CD4-positive, alpha-beta T cell (primary cell): ENCODE data around the gene LGI2. TPM values are rescaled to one million over a fixed set of nuclear protein-coding genes. Genes with fewer than 3 reads are reported as not detected.

Experiments used
- ATAC-seq: fragments of 200-7000 bp; cut with Tn5 transposase; one replicate; pipeline ENCODE4 v1.10.0; 2022; ENCODE audit warnings: mild to moderate bottlenecking; ENCODE audit not compliant: poor library complexity
- CTCF ChIA-PET: fragments of 350-600 bp; sonication (Branson Sonifier 250); formaldehyde crosslinking; loops from one replicate; lab custom pipeline; 2021; ENCODE audit warnings: antibody characterized with exemption, inconsistent platforms; lab: Charles Lee
- POLR2A ChIA-PET: fragments of 350-600 bp; sonication (Branson Sonifier 250); formaldehyde crosslinking; loops from one replicate; lab custom pipeline; 2021; ENCODE audit warnings: antibody characterized with exemption, inconsistent platforms; lab: Charles Lee
- DNase-seq, 14 experiments: peaks; one replicate each; pipeline ENCODE4 v3.0.0-alpha.2; 2013 to 2020; ENCODE audit warnings: mixed read lengths in 2 of 14
- H3K27ac ChIP-seq, 2 donors: one replicate each; pipeline versions ENCODE4 v1.5.1 to v1.7.0; 2013; ENCODE audit warnings: low read length in 2 of 2, low read depth in 1 of 2, mild to moderate bottlenecking in 1 of 2
- H3K27me3 ChIP-seq, 2 experiments: 1 replicate in 1 of 2; 2 replicates in 1 of 2; pipeline versions ENCODE4 v1.6.1 to v1.7.0; 2013; ENCODE audit warnings: low read length in 2 of 2, control low read depth in 1 of 2, mild to moderate bottlenecking in 1 of 2, moderate library complexity in 1 of 2; ENCODE audit not compliant: insufficient read depth in 2 of 2, control insufficient read depth in 1 of 2
- H3K36me3 ChIP-seq: one replicate; pipeline ENCODE4 v1.6.1; 2013; ENCODE audit warnings: low read length, control low read depth; ENCODE audit not compliant: insufficient read depth
- H3K4me1 ChIP-seq: one replicate; pipeline ENCODE4 v1.6.1; 2013; ENCODE audit warnings: low read length, control low read depth; ENCODE audit not compliant: insufficient read depth
- H3K4me3 ChIP-seq: one replicate; pipeline ENCODE4 v1.5.1; 2013; ENCODE audit warnings: mild to moderate bottlenecking, low read length, moderate library complexity
- H3K9me3 ChIP-seq, 2 experiments: 1 replicate in 1 of 2; 2 replicates in 1 of 2; pipeline versions ENCODE4 v1.6.1 to v1.7.0; 2013; ENCODE audit warnings: low read length in 2 of 2, mild to moderate bottlenecking in 2 of 2, control low read depth in 1 of 2, moderate library complexity in 1 of 2; ENCODE audit not compliant: control insufficient read depth in 1 of 2, insufficient read depth in 1 of 2
- H3K27ac Mint-ChIP-seq: one replicate; pipeline ENCODE4 v1.8.0; 2020; ENCODE audit warnings: mixed read lengths
- H3K27me3 Mint-ChIP-seq: one replicate; pipeline ENCODE4 v1.8.0; 2021; ENCODE audit warnings: mixed read lengths
- H3K36me3 Mint-ChIP-seq: one replicate; pipeline ENCODE4 v1.8.0; 2021; ENCODE audit warnings: low read depth, mixed read lengths
- H3K4me1 Mint-ChIP-seq: one replicate; pipeline ENCODE4 v1.8.0; 2021; ENCODE audit warnings: low read depth, mixed read lengths
- H3K4me3 Mint-ChIP-seq: one replicate; pipeline ENCODE4 v1.8.0; 2020; ENCODE audit warnings: mild to moderate bottlenecking, mixed read lengths
- H3K9me3 Mint-ChIP-seq: one replicate; pipeline ENCODE4 v1.8.0; 2020; ENCODE audit warnings: mixed read lengths
- CTCF ChIP-seq: fragments of 200-600 bp; IDR thresholded peaks from one replicate; pipeline ENCODE4 v1.8.0; 2022; ENCODE audit warnings: antibody characterized with exemption, mild to moderate bottlenecking
- intact Hi-C, 2 experiments: fragments of 100-400 bp; cut with DNase I in 1 of 2; cut with micrococcal nuclease in 1 of 2; formaldehyde crosslinking; loops; one replicate each; pipeline versions ENCODE4 v1.15.1 to v1.9.0; 2023 to 2025; cut with DNase I, micrococcal nuclease
- total RNA-seq, 174 experiments: library from RNA in 2 of 174; stranded (reverse) in 2 of 174; gene quantifications; one replicate each; pipeline ENCODE4 v1.2.3 and lab custom pipeline; 2021 to 2026

The LGI2 gene
- total RNA-seq, 2 experiments from 2014 or later = not detected

GRCh38 chr4:25075851-25076250 lies 45.1 kb upstream of the LGI2 start:
- Mint-ChIP-seq H3K36me3 (no peaks in the 10 kb centered on the region), H3K27me3 (peaks cover 14% of the 10 kb centered on the region), H3K4me3 (no peak overlapping the region), H3K27ac (no peak overlapping the region), H3K9me3 (no peaks in the 10 kb centered on the region), H3K4me1 (no peaks in the 10 kb centered on the region)
- H3K4me1 ChIP-seq = no peaks in the 10 kb centered on the region
- peaks cover 0 to 4% of the 10 kb centered on the region in 2 experiments for H3K9me3 ChIP-seq
- ATAC-seq (no peak), DNase-seq (no peak)
- peaks cover 3 to 6% of the 10 kb centered on the region in 2 experiments for H3K27me3 ChIP-seq
- no peaks in the 10 kb centered on the region for H3K36me3 ChIP-seq
- CTCF ChIA-PET = no interaction called here
- intact Hi-C loops = no loop called here
- H3K27ac ChIP-seq = no peak overlapping the region
- POLR2A ChIA-PET = no interaction called here
- no peak overlapping the region for H3K4me3 ChIP-seq
- TF ChIP-seq CTCF = no peak

- Mint-ChIP-seq H3K4me3 (no peak overlapping the region), H3K9me3 (no peaks in the 10 kb centered on the region), H3K4me1 (no peaks in the 10 kb centered on the region), H3K27ac (no peak overlapping the region), H3K36me3 (no peaks in the 10 kb centered on the region), H3K27me3 (peaks cover 15% of the 10 kb centered on the region)
- no peak for TF ChIP-seq CTCF
- H3K27ac ChIP-seq = no peak overlapping the region
- intact Hi-C loops = no loop called here
- peaks cover 3 to 6% of the 10 kb centered on the region in 2 experiments for H3K27me3 ChIP-seq
- POLR2A ChIA-PET = no interaction called here
- no peak overlapping the region for H3K4me3 ChIP-seq
- H3K36me3 ChIP-seq = no peaks in the 10 kb centered on the region
- ATAC-seq (no peak), DNase-seq (no peak)
- no peaks in the 10 kb centered on the region for H3K4me1 ChIP-seq
- CTCF ChIA-PET = interaction anchor here (0.6 kb wide), 1 partner anchor 28 kb away, joined by 3 read pairs; no protein-coding TSS in a partner anchor
- H3K9me3 ChIP-seq = peaks cover 0 to 4% of the 10 kb centered on the region in 2 experiments
These were observed 44.4 kb upstream of the LGI2 start for GRCh38 chr4:25075129-25075528.

DNA sequence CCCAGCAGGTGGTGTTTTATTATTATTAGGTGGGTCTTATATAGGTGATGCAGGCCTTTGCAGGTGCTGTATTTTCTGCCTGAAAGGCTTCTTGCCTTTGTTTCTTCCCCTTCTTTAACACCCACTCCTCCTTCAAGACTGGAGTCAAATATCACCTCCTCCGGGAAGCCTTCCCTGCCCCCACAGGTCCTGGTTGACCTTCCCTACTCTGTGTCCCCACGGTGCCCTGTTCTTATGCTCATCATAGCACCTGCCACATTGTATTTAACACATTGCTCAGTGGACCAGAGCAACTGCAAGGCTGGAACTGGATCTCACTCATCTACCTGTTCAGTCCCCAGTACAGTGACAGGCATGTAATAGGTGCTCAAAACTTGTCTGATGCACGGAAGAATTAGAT lies 39.8 kb upstream of the LGI2 start:
- Mint-ChIP-seq H3K4me1 (no peaks in the 10 kb centered on the region), H3K27me3 (peaks cover 18% of the 10 kb centered on the region), H3K4me3 (no peak overlapping the region), H3K9me3 (no peaks in the 10 kb centered on the region), H3K27ac (no peak overlapping the region), H3K36me3 (no peaks in the 10 kb centered on the region)
- H3K9me3 ChIP-seq = peaks cover 0 to 9% of the 10 kb centered on the region in 2 experiments
- peaks cover 0 to 6% of the 10 kb centered on the region in 2 experiments for H3K27me3 ChIP-seq
- H3K27ac ChIP-seq = no peak overlapping the region
- no peak for TF ChIP-seq CTCF
- intact Hi-C loops = no loop called here
- POLR2A ChIA-PET = no interaction called here
- CTCF ChIA-PET = no interaction called here
- H3K36me3 ChIP-seq = no peaks in the 10 kb centered on the region
- no peak overlapping the region for H3K4me3 ChIP-seq
- ATAC-seq = no peak
- no peaks in the 10 kb centered on the region for H3K4me1 ChIP-seq
- DNase-seq = no peak
